K562 (cell line): ENCODE measurements around the gene ENHO. TPM values are rescaled to one million over a fixed set of nuclear protein-coding genes. Genes with fewer than 3 reads are reported as not detected.

Source experiments
- ATAC-seq: fragments of 200-7000 bp; cut with Tn5 transposase; 3 replicates; pipeline ENCODE4 v1.9.1; 2020; ENCODE audit warnings: moderate library complexity
- BruUV-seq: library from RNA; stranded (reverse); fragments of 400-500 nt; replicated peaks from 2 replicates; lab custom pipeline; 2021; lab: Mats Ljungman, UMichigan
- CTCF ChIA-PET: fragments of 300-600 bp; formaldehyde crosslinking; extraction: SDS; loops from one replicate; lab custom pipeline; 2021; ENCODE audit warnings: low intra/inter-chr PET ratio; lab: Yijun Ruan, JAX
- POLR2A ChIA-PET: fragments of 300-600, 350-650 bp; sonication (Branson Sonifier 250); formaldehyde crosslinking; extraction: SDS; loops from one replicate; lab custom pipeline; 2021; ENCODE audit warnings: antibody characterized with exemption, inconsistent platforms; lab: Yijun Ruan, JAX
- DNase-seq, 4 experiments: peaks; one replicate each; pipeline versions ENCODE4 v3.0.0 to v3.0.0-alpha.2; 2011 to 2018; ENCODE audit warnings: low spot score in 3 of 4, mixed read lengths in 3 of 4; ENCODE audit errors: extremely low read depth in 1 of 4
- FAIRE-seq: peaks from 2 replicates; lab custom pipeline; 2011; peaks lifted over from hg19 to GRCh38; lab: Jason Lieb, UNC
- H2AFZ ChIP-seq: 2 replicates; pipeline ENCODE4 v1.6.0; 2011; ENCODE audit warnings: low read depth, low read length, control low read depth, inconsistent platforms
- H3K27ac ChIP-seq: fragments of 200-600 bp; 3 replicates; pipeline ENCODE4 v1.8.0; 2011; ENCODE audit warnings: low read depth, mild to moderate bottlenecking, control low read depth, inconsistent platforms, low read length, moderate library complexity, mixed read lengths; ENCODE audit errors: extremely low read depth
- H3K27me3 ChIP-seq, 2 experiments: fragments of 300-600 bp in 1 of 2; 2 replicates in 1 of 2; 3 replicates in 1 of 2; pipeline versions ENCODE4 v1.6.0 to v1.8.0; 2011; ENCODE audit warnings: inconsistent platforms in 2 of 2, low read length in 2 of 2, mild to moderate bottlenecking in 1 of 2, mixed read lengths in 1 of 2, moderate library complexity in 1 of 2; ENCODE audit not compliant: control insufficient read depth in 2 of 2, insufficient read depth in 2 of 2
- H3K36me3 ChIP-seq: fragments of 300-600 bp; 3 replicates; pipeline ENCODE4 v1.8.0; 2011; ENCODE audit warnings: mild to moderate bottlenecking, low read length, inconsistent platforms; ENCODE audit not compliant: control insufficient read depth, insufficient read depth
- H3K4me1 ChIP-seq, 2 experiments: fragments of 200-600 bp in 1 of 2; replicated peaks in 1 of 2; 2 replicates in 1 of 2; 3 replicates in 1 of 2; pipeline versions ENCODE4 v1.5.1 to v1.8.0; 2011; ENCODE audit warnings: inconsistent platforms in 2 of 2, low read length in 2 of 2, mild to moderate bottlenecking in 1 of 2, mixed read lengths in 1 of 2, moderate library complexity in 1 of 2; ENCODE audit not compliant: control insufficient read depth in 2 of 2, insufficient read depth in 2 of 2
- H3K4me2 ChIP-seq: 2 replicates; pipeline ENCODE4 v1.6.1; 2011; ENCODE audit warnings: low read length, control low read depth, inconsistent platforms, mixed read lengths; ENCODE audit not compliant: insufficient read depth
- H3K4me3 ChIP-seq: fragments of 200-600 bp; sonication (generic), shearing (Covaris generic); 2 replicates; pipeline ENCODE4 v1.5.1; 2016; ENCODE audit warnings: control low read depth, inconsistent platforms
- H3K79me2 ChIP-seq: fragments of 200-600 bp; 3 replicates; pipeline ENCODE4 v1.8.0; 2011; ENCODE audit warnings: low read length, inconsistent platforms; ENCODE audit not compliant: control insufficient read depth, insufficient read depth
- H3K9ac ChIP-seq, 2 experiments: 2 replicates each; pipeline versions ENCODE4 v1.6.0 to v1.6.1; 2011; ENCODE audit warnings: low read depth in 2 of 2, low read length in 2 of 2, control low read depth in 1 of 2, inconsistent platforms in 1 of 2, mild to moderate bottlenecking in 1 of 2, mixed read lengths in 1 of 2; ENCODE audit not compliant: insufficient read depth in 1 of 2
- H3K9me1 ChIP-seq: one replicate; pipeline ENCODE4 v1.6.0; 2011; ENCODE audit warnings: inconsistent platforms, mild to moderate bottlenecking, low read length, moderate library complexity; ENCODE audit not compliant: control insufficient read depth, insufficient read depth
- H3K9me3 ChIP-seq: replicated peaks from 2 replicates; pipeline ENCODE4 v1.5.1; 2011; ENCODE audit warnings: low read depth, low read length, inconsistent platforms; ENCODE audit not compliant: control insufficient read depth, insufficient read depth
- H4K20me1 ChIP-seq: replicated peaks from 2 replicates; pipeline ENCODE4 v1.6.1; 2011; ENCODE audit warnings: low read length, inconsistent platforms, mixed read lengths; ENCODE audit not compliant: control insufficient read depth, insufficient read depth
- HNRNPLL ChIP-seq: fragments of 200-400 bp; formaldehyde crosslinking; IDR thresholded peaks from 2 replicates; pipeline ENCODE4 v1.6.1; 2017; ENCODE audit warnings: low read length, low read depth, mild to moderate bottlenecking; ENCODE audit not compliant: poor library complexity, severe bottlenecking
- IRF1 ChIP-seq: sonication (generic); formaldehyde crosslinking; IDR thresholded peaks from 2 replicates; pipeline ENCODE4 v1.8.0; 2022; ENCODE audit warnings: missing genetic modification reagents, mild to moderate bottlenecking, borderline replicate concordance
- MLX ChIP-seq, 2 experiments: fragments of 450-650 bp in 1 of 2; sonication (generic) in 1 of 2; formaldehyde crosslinking; conservative IDR thresholded peaks; 2 replicates each; pipeline versions ENCODE4 v1.4.0 to v1.8.1; 2020 to 2022; ENCODE audit warnings: mild to moderate bottlenecking in 1 of 2, missing genetic modification reagents in 1 of 2
- PHB ChIP-seq: fragments of 250-450 bp; sonication (Bioruptor Pico); IDR thresholded peaks from 2 replicates; pipeline ENCODE4 v1.5.0; 2021
- POLR2A ChIP-seq: fragments of 450-650 bp; conservative IDR thresholded peaks from 2 replicates; pipeline ENCODE4 v1.6.1; 2016
- POLR2AphosphoS2 ChIP-seq: IDR thresholded peaks from 2 replicates; pipeline ENCODE4 v1.6.1; 2012; ENCODE audit warnings: low read length, improper control_type of control experiment
- SMAD2 ChIP-seq: fragments of 150-350 bp; IDR thresholded peaks from 2 replicates; pipeline ENCODE4 v1.6.1; 2014; ENCODE audit warnings: low read depth, mild to moderate bottlenecking, low read length
- THAP7 ChIP-seq: fragments of 250-450 bp; sonication (Bioruptor Pico); IDR thresholded peaks from 2 replicates; pipeline ENCODE4 v1.5.0; 2021
- THRAP3 ChIP-seq: fragments of 450-650 bp; IDR thresholded peaks from 2 replicates; pipeline ENCODE4 v1.6.1; 2016; ENCODE audit warnings: mild to moderate bottlenecking, inconsistent platforms, borderline replicate concordance
- ZNF121 ChIP-seq: sonication (generic); formaldehyde crosslinking; conservative IDR thresholded peaks from 2 replicates; pipeline ENCODE4 v1.8.0; 2022; ENCODE audit warnings: missing genetic modification reagents
- ZNF561 ChIP-seq: fragments of 450-650 bp; formaldehyde crosslinking; conservative IDR thresholded peaks from 2 replicates; pipeline ENCODE4 v1.4.0; 2020; ENCODE audit warnings: mild to moderate bottlenecking, moderate library complexity
- ZNF586 ChIP-seq: fragments of 450-650 bp; formaldehyde crosslinking; conservative IDR thresholded peaks from 2 replicates; pipeline ENCODE4 v1.4.0; 2020; ENCODE audit warnings: mild to moderate bottlenecking, moderate library complexity
- ZNF592 ChIP-seq: fragments of 450-650 bp; IDR thresholded peaks from 2 replicates; pipeline ENCODE4 v1.6.1; 2017; ENCODE audit warnings: antibody characterized with exemption, mild to moderate bottlenecking
- ZNF766 ChIP-seq: fragments of 200-800 bp; sonication (Bioruptor generic); conservative IDR thresholded peaks from 2 replicates; pipeline ENCODE4 v1.6.1; 2016; ENCODE audit warnings: missing genetic modification characterization, missing compliant biosample characterization
- ZNF780A ChIP-seq: fragments of 250-450 bp; sonication (Bioruptor Pico); IDR thresholded peaks from 2 replicates; pipeline ENCODE4 v1.5.0; 2021; ENCODE audit warnings: mild to moderate bottlenecking
- WGBS: fragments of 100-300 bp; shearing (Covaris generic); methylation state at CpG from one replicate; pipeline ENCODE4 v1.1.6; 2016; ENCODE audit warnings: low coverage, mixed read lengths; ENCODE audit not compliant: insufficient coverage; ENCODE audit errors: missing lambda C conversion rate; 5-methylcytosine and 5-hydroxymethylcytosine counted together
- in situ Hi-C: fragments of 300-500 bp; cut with MboI; formaldehyde crosslinking; loops from 4 replicates; pipeline ENCODE4 v1.15.0; 2018; ENCODE audit warnings: inconsistent platforms, mixed read lengths
- intact Hi-C: fragments of 100-400 bp; cut with micrococcal nuclease; formaldehyde crosslinking; loops from 2 replicates; pipeline ENCODE4 v1.14.2; 2022
- polyA plus RNA-seq, 8 experiments: library from polyadenylated mRNA; depleted of rRNA in 4 of 8; stranded (reverse) in 5 of 8; unstranded in 3 of 8; fragments of >200 nt; fragmentation: Nextera tagmentation in 2 of 8; fragmentation: Illumina TruSeq in 1 of 8; extraction: Ambion mirVana in 2 of 8; extraction: Trizol in 1 of 8; gene quantifications; 2 replicates each; pipeline versions ENCODE4 v1.2.1 to v1.2.3, GENCODE V29; 2011 to 2014; ENCODE audit warnings: inconsistent platforms in 1 of 8, missing spikeins in 1 of 8
- total RNA-seq, 7 experiments: library from RNA; depleted of rRNA in 6 of 7; stranded (reverse); fragments of >200 nt in 6 of 7; fragmentation: Illumina TruSeq in 2 of 7; extraction: Trizol in 2 of 7; gene quantifications; 2 replicates each; pipeline versions ENCODE4 v1.2.1 to v1.2.3, GENCODE V29; 2011 to 2021; ENCODE audit warnings: low replicate concordance in 1 of 7

Gene ENHO
- total and polyA plus RNA-seq, 9 of the 15 experiments (the other 6 are each of a cell fraction or from before 2014, with no cell fraction given): 0.24 TPM; not detected in 8

- no peak for TF ChIP-seq IRF1
- no peak for TF ChIP-seq ZNF121
- no peak for TF ChIP-seq ZNF766
Measured at GRCh38 chr9:34565856-34566255, 43.1 kb upstream of the ENHO start (continued).

GRCh38 chr9:34564617-34565016 lies 41.8 kb upstream of the ENHO start:
- Histone ChIP-seq H3K4me2 (no peak overlapping the region), H3K27ac (no peak overlapping the region), H3K79me2 (no peaks in the 10 kb centered on the region), H3K9me1 (no peaks in the 10 kb centered on the region), H3K4me3 (no peak overlapping the region), H3K27me3 (peaks cover 6 to 51% of the 10 kb centered on the region in 2 experiments; a peak in 4 of 5 replicates), H3K4me1 (peaks cover 0 to 3% of the 10 kb centered on the region in 2 experiments; a peak in 2 of 5 replicates), H3K9me3 (no peaks in the 10 kb centered on the region), H4K20me1 (no peaks in the 10 kb centered on the region; the same call in 1 of the 2 replicates), H3K9ac (no peak overlapping the region; a peak in 1 of 4 replicates), H3K36me3 (no peaks in the 10 kb centered on the region), H2AFZ (no peak overlapping the region)
- no TSS peak for BruUV-seq
- intact Hi-C loops (no loop called here), in situ Hi-C loops (no loop called here)
- WGBS: 6% methylated on average over 11 of the region's 16 CpGs
- FAIRE-seq (no peak), ATAC-seq (no peak), DNase-seq (no peak)
- ChIA-PET POLR2A (interaction anchor here (0.6 kb wide), 1 partner anchor 27 kb away, joined by 4 read pairs; no protein-coding TSS in a partner anchor), CTCF (no interaction called here)
- TF ChIP-seq THAP7 (CRISPR knock-in tag) (no peak), ZNF780A (CRISPR knock-in tag) (no peak), MLX (CRISPR knock-in tag; conservative IDR thresholded peaks at IDR 0.05) (no peak), HNRNPLL (no peak), POLR2AphosphoS2 (no peak), THRAP3 (no peak), ZNF561 (CRISPR knock-in tag) (no peak), SMAD2 (no peak), ZNF586 (no peak), POLR2A (no peak), PHB (CRISPR knock-in tag) (no peak), ZNF592 (no peak)
